Chondrocyte (in vitro differentiated cells): Measurements from ENCODE around the gene IER3IP1. TPM values are rescaled to one million over a fixed set of nuclear protein-coding genes. Genes with fewer than 3 reads are reported as not detected.

Source experiments
- DNase-seq: peaks from one replicate; pipeline ENCODE4 v3.0.0; 2021; ENCODE audit warnings: mixed read lengths, low spot score
- H3K27ac Mint-ChIP-seq: one replicate; pipeline ENCODE4 v1.8.0; 2021; ENCODE audit warnings: mild to moderate bottlenecking, moderate library complexity, mixed read lengths; ENCODE audit not compliant: unreplicated experiment
- H3K27me3 Mint-ChIP-seq: 2 replicates; pipeline ENCODE4 v1.8.0; 2021; ENCODE audit warnings: low read depth, mixed read lengths
- H3K36me3 Mint-ChIP-seq: 2 replicates; pipeline ENCODE4 v1.8.0; 2021; ENCODE audit warnings: low read depth, mixed read lengths
- H3K4me1 Mint-ChIP-seq: 2 replicates; pipeline ENCODE4 v1.8.0; 2021; ENCODE audit warnings: low read depth, mild to moderate bottlenecking, mixed read lengths
- H3K4me3 Mint-ChIP-seq: one replicate; pipeline ENCODE4 v1.8.0; 2021; ENCODE audit warnings: mild to moderate bottlenecking, moderate library complexity, mixed read lengths; ENCODE audit not compliant: unreplicated experiment
- H3K9me3 Mint-ChIP-seq: 2 replicates; pipeline ENCODE4 v1.8.0; 2021; ENCODE audit warnings: low read depth, mixed read lengths
- CTCF ChIP-seq: fragments of 200-600 bp; sonication (generic); IDR thresholded peaks from 2 replicates; pipeline ENCODE4 v1.5.0; 2021; ENCODE audit warnings: antibody characterized with exemption, mild to moderate bottlenecking, moderate library complexity
- total RNA-seq: library from RNA; stranded (reverse); gene quantifications from 3 replicates; pipeline ENCODE4 v1.2.1, GENCODE V29; 2021

The IER3IP1 gene
- total RNA-seq, 1 donor from 2014 or later = 16.4 TPM

- TF ChIP-seq CTCF = no peak
- H3K9me3 Mint-ChIP-seq = no peaks in the 10 kb centered on the region
- H3K27ac Mint-ChIP-seq = no peak overlapping the region
- no peak overlapping the region for H3K4me3 Mint-ChIP-seq
- peaks cover 11% of the 10 kb centered on the region for H3K4me1 Mint-ChIP-seq
- peaks cover 2% of the 10 kb centered on the region for H3K36me3 Mint-ChIP-seq
- H3K27me3 Mint-ChIP-seq = no peaks in the 10 kb centered on the region
- no peak for DNase-seq
These were observed 34.9 kb downstream of the IER3IP1 start for GRCh38 chr18:47141289-47141688.

GRCh38 chr18:47121146-47121545 is 55.0 kb downstream of the IER3IP1 start:
- Mint-ChIP-seq H3K36me3 (peaks cover 9% of the 10 kb centered on the region), H3K9me3 (no peaks in the 10 kb centered on the region), H3K4me1 (peaks cover 2% of the 10 kb centered on the region), H3K27me3 (no peaks in the 10 kb centered on the region), H3K27ac (no peak overlapping the region), H3K4me3 (no peak overlapping the region)
- DNase-seq = no peak
- TF ChIP-seq CTCF = no peak

- no peak overlapping the region for H3K4me3 Mint-ChIP-seq
- DNase-seq = no peak
- H3K27me3 Mint-ChIP-seq = no peaks in the 10 kb centered on the region
- peaks cover 2% of the 10 kb centered on the region for H3K4me1 Mint-ChIP-seq
- H3K36me3 Mint-ChIP-seq = peaks cover 11% of the 10 kb centered on the region
- no peak for TF ChIP-seq CTCF
- H3K9me3 Mint-ChIP-seq = no peaks in the 10 kb centered on the region
- H3K27ac Mint-ChIP-seq = no peak overlapping the region
These were observed 55.7 kb downstream of the IER3IP1 start for GRCh38 chr18:47120428-47120827.

GRCh38 chr18:47118981-47119380 is 57.2 kb downstream of the IER3IP1 start:
- Mint-ChIP-seq H3K9me3 (no peaks in the 10 kb centered on the region), H3K36me3 (peaks cover 11% of the 10 kb centered on the region), H3K4me3 (no peak overlapping the region), H3K4me1 (peaks cover 2% of the 10 kb centered on the region), H3K27me3 (no peaks in the 10 kb centered on the region), H3K27ac (no peak overlapping the region)
- no peak for TF ChIP-seq CTCF
- no peak for DNase-seq

- no peak for TF ChIP-seq CTCF
- Mint-ChIP-seq H3K36me3 (peaks cover 27% of the 10 kb centered on the region), H3K9me3 (no peaks in the 10 kb centered on the region), H3K4me1 (no peaks in the 10 kb centered on the region), H3K27me3 (no peaks in the 10 kb centered on the region), H3K27ac (no peak overlapping the region), H3K4me3 (no peak overlapping the region)
- no peak for DNase-seq
These were observed 61.0 kb downstream of the IER3IP1 start for GRCh38 chr18:47115205-47115604.
